Common myeloid progenitor, CD34-positive (primary cell): Measurements from ENCODE around the gene ATF6.

Experiments
- CTCF ChIA-PET: fragments of 350-600 bp; sonication (Branson Sonifier 250); formaldehyde crosslinking; loops from one replicate; lab custom pipeline; 2021; ENCODE audit warnings: antibody characterized with exemption; lab: Charles Lee
- POLR2A ChIA-PET: fragments of 350-600 bp; sonication (Branson Sonifier 250); formaldehyde crosslinking; loops from one replicate; lab custom pipeline; 2021; ENCODE audit warnings: antibody characterized with exemption; lab: Charles Lee
- DNase-seq, 3 donors: peaks; one replicate each; pipeline versions ENCODE4 v3.0.0 to v3.0.0-alpha.2; 2013
- H3K27ac ChIP-seq, 2 experiments: 1 replicate in 1 of 2; 2 replicates in 1 of 2; pipeline ENCODE4 v1.7.0; 2013; ENCODE audit warnings: inconsistent platforms in 2 of 2, low read length in 2 of 2, mild to moderate bottlenecking in 2 of 2, low read depth in 1 of 2, moderate library complexity in 1 of 2; ENCODE audit not compliant: severe bottlenecking in 2 of 2, insufficient read depth in 1 of 2, poor library complexity in 1 of 2
- H3K27me3 ChIP-seq, 5 experiments: replicated peaks in 2 of 5; 1 replicate in 3 of 5; 2 replicates in 2 of 5; pipeline versions ENCODE4 v1.6.1 to v1.7.0; 2013; ENCODE audit warnings: low read length in 4 of 5, mild to moderate bottlenecking in 2 of 5, moderate library complexity in 2 of 5, inconsistent platforms in 1 of 5; ENCODE audit not compliant: insufficient read depth in 5 of 5, control insufficient read depth in 4 of 5
- H3K36me3 ChIP-seq, 4 experiments: 1 replicate in 2 of 4; 2 replicates in 2 of 4; pipeline versions ENCODE4 v1.6.1 to v1.7.0; 2013; ENCODE audit warnings: low read length in 3 of 4, control low read depth in 1 of 4, mild to moderate bottlenecking in 1 of 4; ENCODE audit not compliant: control insufficient read depth in 4 of 4, insufficient read depth in 4 of 4
- H3K4me1 ChIP-seq, 4 experiments: 1 replicate in 3 of 4; 2 replicates in 1 of 4; pipeline versions ENCODE4 v1.6.1 to v1.7.1; 2013; ENCODE audit warnings: low read length in 3 of 4, mild to moderate bottlenecking in 3 of 4, control low read depth in 1 of 4, inconsistent platforms in 1 of 4, moderate library complexity in 1 of 4; ENCODE audit not compliant: control insufficient read depth in 4 of 4, insufficient read depth in 4 of 4; ENCODE audit errors: control extremely low read depth in 1 of 4
- H3K4me3 ChIP-seq, 7 experiments: 1 replicate in 4 of 7; 2 replicates in 3 of 7; pipeline versions ENCODE4 v1.5.1 to v1.7.0; 2013; ENCODE audit warnings: mild to moderate bottlenecking in 7 of 7, low read length in 6 of 7, moderate library complexity in 6 of 7, inconsistent platforms in 2 of 7, low read depth in 2 of 7, control low read depth in 1 of 7; ENCODE audit not compliant: insufficient read depth in 4 of 7, control insufficient read depth in 1 of 7; ENCODE audit errors: extremely low read depth in 1 of 7
- H3K9me3 ChIP-seq, 5 experiments: 1 replicate in 4 of 5; 2 replicates in 1 of 5; pipeline versions ENCODE4 v1.6.1 to v1.7.1; 2013; ENCODE audit warnings: low read length in 4 of 5, mild to moderate bottlenecking in 2 of 5, inconsistent platforms in 1 of 5, low read depth in 1 of 5, moderate library complexity in 1 of 5; ENCODE audit not compliant: control insufficient read depth in 4 of 5, insufficient read depth in 2 of 5; ENCODE audit errors: control extremely low read depth in 1 of 5
- WGBS: methylation state at CpG from one replicate; pipeline ENCODE4 v1.1.5; 2013; ENCODE audit not compliant: insufficient coverage; 5-methylcytosine and 5-hydroxymethylcytosine counted together

Gene ATF6

DNA sequence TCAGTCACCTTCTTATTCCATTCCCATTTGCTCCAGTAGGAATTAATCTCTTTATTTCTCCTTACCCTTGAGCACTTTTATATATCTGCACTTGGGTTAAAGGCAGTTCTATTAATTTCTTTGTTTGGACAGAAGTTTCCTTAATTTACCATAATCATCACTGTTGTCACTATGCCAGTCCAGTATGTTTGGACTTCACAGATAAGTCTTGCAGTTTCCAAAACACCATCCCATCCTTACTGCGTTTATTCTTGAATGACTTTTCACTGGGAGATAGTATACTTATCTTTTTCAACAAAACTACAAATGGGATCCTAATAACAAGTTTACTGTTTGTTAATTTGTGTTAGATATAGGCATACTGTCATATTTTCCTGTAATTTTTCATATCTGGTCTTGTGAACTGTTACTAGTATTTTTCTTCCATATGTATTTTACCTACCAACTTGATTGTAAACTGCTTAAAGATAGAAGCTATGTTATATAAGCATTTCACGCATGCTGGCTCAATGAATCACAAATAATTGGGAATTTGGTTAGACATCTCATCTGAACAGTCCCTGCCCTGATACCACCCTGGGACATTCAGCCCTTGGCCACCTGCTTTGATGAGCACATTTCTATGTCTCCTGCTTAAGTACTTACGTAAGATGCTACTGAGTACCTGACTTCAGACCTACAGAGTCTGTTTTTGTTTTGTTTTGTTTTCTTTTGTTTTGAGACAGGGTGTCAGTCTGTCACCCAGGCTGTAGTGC, 179.4 kb downstream of the ATF6 start:
- H3K36me3 ChIP-seq = peaks cover 2 to 31% (median 18%) of the 10 kb centered on the region in 4 experiments
- 90% methylated on average over 2 of the region's 3 CpGs for WGBS
- no peak overlapping the region for H3K27ac ChIP-seq
- H3K4me1 ChIP-seq = peaks cover 0 to 7% (median 2%) of the 10 kb centered on the region in 4 experiments
- no peak overlapping the region for H3K4me3 ChIP-seq
- CTCF ChIA-PET = no interaction called here
- no peak for DNase-seq
- H3K27me3 ChIP-seq = no peaks in the 10 kb centered on the region
- no peaks in the 10 kb centered on the region for H3K9me3 ChIP-seq
- POLR2A ChIA-PET = interaction anchor here (0.6 kb wide), 1 partner anchor 406 kb away, joined by 3 read pairs; no protein-coding TSS in a partner anchor

DNA sequence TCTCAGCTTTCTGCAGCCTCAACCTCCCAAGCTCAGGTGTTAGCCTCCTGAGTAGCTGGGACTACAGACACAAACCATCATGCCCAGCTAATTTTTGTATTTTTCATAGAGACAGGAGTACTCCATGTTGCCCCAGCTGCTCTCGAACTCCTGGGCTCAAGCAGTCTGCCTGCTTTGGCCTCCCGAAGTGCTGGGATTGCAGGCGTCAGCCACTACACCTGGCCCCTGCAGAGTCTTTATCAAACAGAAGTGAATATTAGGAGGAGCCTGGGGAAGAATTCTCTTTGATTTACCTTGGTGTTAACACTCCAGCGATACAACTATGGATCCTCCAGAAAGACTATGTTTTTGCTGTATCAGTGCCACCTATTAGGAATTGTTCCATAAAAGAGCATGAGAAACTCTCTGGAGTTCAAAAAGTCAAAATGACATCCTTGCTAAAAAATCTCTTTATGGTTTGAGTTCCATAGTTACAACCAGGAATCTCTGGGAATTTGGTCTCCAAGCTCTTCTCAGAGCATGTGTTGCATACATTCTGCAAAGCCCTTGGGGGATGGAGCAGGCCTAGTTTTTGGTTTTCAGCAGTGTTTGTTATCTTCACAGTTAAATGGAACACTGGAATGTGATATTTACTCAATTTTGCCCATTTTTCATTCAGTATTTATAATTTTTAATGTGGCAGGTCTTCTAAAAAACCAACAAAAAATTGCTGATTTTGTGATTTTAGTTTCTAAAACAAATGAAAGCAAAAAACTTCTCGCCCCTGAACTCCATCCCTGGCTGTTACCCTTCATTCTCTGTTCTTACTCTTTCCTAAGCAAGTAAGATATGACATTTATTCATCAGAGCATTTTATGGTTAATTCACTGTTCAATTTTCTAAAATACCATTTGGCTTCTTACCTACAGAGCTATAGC, 180.2 kb downstream of the ATF6 start:
- Histone ChIP-seq H3K4me1 (peaks cover 0 to 7% (median 2%) of the 10 kb centered on the region in 4 experiments), H3K27me3 (no peaks in the 10 kb centered on the region), H3K27ac (peak overlapping the region in 1 of 2 experiments; percentile 8), H3K9me3 (no peaks in the 10 kb centered on the region), H3K36me3 (peaks cover 2 to 25% (median 18%) of the 10 kb centered on the region in 4 experiments), H3K4me3 (no peak overlapping the region)
- CTCF ChIA-PET = no interaction called here
- POLR2A ChIA-PET = interaction anchor here (0.6 kb wide), 1 partner anchor 405 kb away, joined by 3 read pairs; no protein-coding TSS in a partner anchor
- 97% methylated on average over 4 of the region's 5 CpGs for WGBS
- no peak for DNase-seq

DNA sequence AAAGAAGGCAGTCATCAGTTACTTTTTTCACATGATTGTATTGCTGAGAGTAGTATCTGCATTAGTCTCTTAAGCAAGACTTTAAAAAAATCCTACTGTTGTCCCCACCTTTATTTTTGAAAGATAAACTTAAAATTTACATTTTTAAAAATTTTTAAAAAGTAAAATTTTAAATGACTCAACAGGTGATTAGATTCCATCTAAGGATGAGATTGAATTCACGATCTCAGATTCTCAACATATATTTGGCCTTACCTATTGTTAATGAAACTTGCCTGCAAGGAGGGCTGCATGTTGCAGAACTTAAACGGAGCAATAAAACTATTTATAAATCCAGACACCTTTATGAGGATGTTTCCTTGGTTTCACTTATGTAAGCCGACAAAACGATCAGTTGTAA, 182.3 kb downstream of the ATF6 start:
- CTCF ChIA-PET = no interaction called here
- no CpG with 5 or more reads among the region's 4 CpGs for WGBS
- peaks cover 1 to 12% (median 8%) of the 10 kb centered on the region in 4 experiments for H3K4me1 ChIP-seq

DNA sequence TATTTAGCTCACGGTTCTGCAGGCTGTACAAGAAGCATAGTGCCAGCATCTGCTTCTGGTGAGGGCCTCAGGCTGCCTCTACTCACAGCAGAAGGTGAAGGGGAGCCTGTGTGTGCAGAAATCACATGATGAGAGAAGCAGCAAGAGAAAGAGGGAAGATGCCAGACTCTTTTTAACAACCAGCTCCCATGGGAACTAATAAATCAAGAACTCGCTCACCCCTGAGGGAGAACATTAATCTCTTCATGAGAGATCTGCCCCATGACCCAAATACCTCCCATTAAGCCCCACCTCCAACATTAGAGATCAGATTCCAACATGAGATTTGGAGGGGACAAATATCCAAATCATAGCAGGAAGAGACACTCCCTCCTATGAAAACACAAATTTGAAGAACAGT, 183.4 kb downstream of the ATF6 start:
- no peaks in the 10 kb centered on the region for H3K27me3 ChIP-seq
- ChIA-PET CTCF (interaction anchor here (0.7 kb wide), 1 partner anchor 9 kb away, joined by 3 read pairs; no protein-coding TSS in a partner anchor), POLR2A (no interaction called here)
- peaks cover 8 to 23% (median 18%) of the 10 kb centered on the region in 4 experiments for H3K4me1 ChIP-seq
- 100% methylated on average over 2 of the region's 2 CpGs for WGBS
- no peak overlapping the region for H3K4me3 ChIP-seq
- no peak overlapping the region for H3K27ac ChIP-seq
- peaks cover 2 to 15% (median 4%) of the 10 kb centered on the region in 4 experiments for H3K36me3 ChIP-seq
- H3K9me3 ChIP-seq = no peaks in the 10 kb centered on the region
- no peak for DNase-seq

More for the DNA sequence above, 182.3 kb downstream of the ATF6 start:
- Histone ChIP-seq H3K27me3 (no peaks in the 10 kb centered on the region), H3K27ac (no peak overlapping the region), H3K4me3 (no peak overlapping the region), H3K9me3 (no peaks in the 10 kb centered on the region), H3K36me3 (peaks cover 2 to 19% (median 9%) of the 10 kb centered on the region in 4 experiments)
- DNase-seq = peak in 2 of 3 donors; percentile 42 to 61
- POLR2A ChIA-PET = no interaction called here

DNA sequence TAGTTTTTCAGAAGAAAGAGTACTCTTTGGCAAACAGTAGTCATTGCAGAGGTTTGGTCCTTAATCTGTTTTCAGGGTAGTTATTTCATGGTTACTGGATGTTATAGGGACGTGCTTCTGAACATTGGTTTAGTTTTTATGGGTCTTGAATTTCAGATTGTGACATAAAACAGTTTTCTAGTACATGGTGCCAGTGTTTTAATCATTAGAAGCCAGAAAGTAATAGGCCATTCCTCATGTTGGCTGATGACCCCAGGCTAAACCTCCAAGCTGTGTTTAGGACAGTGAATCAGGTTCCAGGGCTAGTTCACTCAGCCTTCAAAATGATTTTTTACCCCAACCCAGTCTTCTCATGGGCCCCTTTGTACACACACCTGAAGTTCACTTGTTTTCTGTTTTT, 184.3 kb downstream of the ATF6 start:
- WGBS = 100% methylated on average over 1 of the region's 1 CpG
- H3K4me1 ChIP-seq = peaks cover 8 to 24% (median 19%) of the 10 kb centered on the region in 4 experiments
- no peak overlapping the region for H3K27ac ChIP-seq
- ChIA-PET CTCF (no interaction called here), POLR2A (no interaction called here)
- H3K4me3 ChIP-seq = no peak overlapping the region
- H3K36me3 ChIP-seq = peaks cover 0 to 14% (median 3%) of the 10 kb centered on the region in 4 experiments
- DNase-seq = no peak
- H3K9me3 ChIP-seq = no peaks in the 10 kb centered on the region
- H3K27me3 ChIP-seq = no peaks in the 10 kb centered on the region

DNA sequence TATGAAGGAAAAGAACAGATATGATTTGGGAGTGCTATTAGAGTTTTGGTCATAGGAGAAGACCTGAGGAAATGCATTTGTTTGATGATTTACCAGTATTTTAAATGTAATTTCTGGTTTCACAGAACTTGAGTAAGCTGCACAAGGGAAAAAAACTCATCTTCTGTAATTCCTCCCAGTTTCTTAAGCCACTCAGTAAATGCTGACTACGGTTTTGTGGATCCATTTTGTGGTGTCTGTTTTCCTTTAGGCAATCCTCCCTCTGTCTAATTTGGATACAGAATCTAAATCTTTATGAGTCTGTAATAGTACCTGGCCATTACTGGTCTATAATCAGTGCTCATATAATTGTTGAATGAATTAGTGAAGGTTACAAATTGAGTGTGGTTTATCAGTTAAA, 185.5 kb downstream of the ATF6 start:
- Histone ChIP-seq H3K4me1 (peaks cover 8 to 24% (median 19%) of the 10 kb centered on the region in 4 experiments), H3K36me3 (peaks cover 0 to 14% (median 2%) of the 10 kb centered on the region in 4 experiments), H3K27me3 (no peaks in the 10 kb centered on the region), H3K4me3 (no peak overlapping the region), H3K9me3 (no peaks in the 10 kb centered on the region), H3K27ac (no peak overlapping the region)
- no peak for DNase-seq
- ChIA-PET CTCF (no interaction called here), POLR2A (no interaction called here)
- WGBS = no CpG with 5 or more reads among the region's 1 CpG
